Uterus (tissue), 4 donors: Measurements from ENCODE around the gene TMEM52B. TPM values are rescaled to one million over a fixed set of nuclear protein-coding genes. Genes with fewer than 3 reads are reported as not detected.
"Not testable (repeated sequence)": the region's sequence is repeated elsewhere in the genome, so short reads cannot be mapped to it uniquely, and the experiment has no call there.

Source experiments
- DNase-seq, 2 donors: peaks; one replicate each; pipeline ENCODE4 v3.0.0-alpha.2; 2019 to 2020
- H3K27ac ChIP-seq, 2 donors: fragments of 200-600 bp; sonication (generic); 1 replicate in 1 of 2; 2 replicates in 1 of 2; pipeline ENCODE4 v1.5.1; 2016 to 2018
- H3K27me3 ChIP-seq, 2 donors: fragments of 200-600 bp; sonication (generic); one replicate each; pipeline ENCODE4 v1.5.1; 2018 to 2019; ENCODE audit warnings: control low read depth in 1 of 2
- H3K36me3 ChIP-seq, 2 donors: fragments of 200-600 bp; sonication (generic); one replicate each; pipeline ENCODE4 v1.5.1; 2019; ENCODE audit warnings: control low read depth in 1 of 2
- H3K4me1 ChIP-seq, 2 donors: fragments of 200-600 bp; sonication (generic); one replicate each; pipeline ENCODE4 v1.5.1; 2018 to 2019; ENCODE audit warnings: control low read depth in 1 of 2
- H3K4me3 ChIP-seq, 2 donors: fragments of 200-600 bp; sonication (generic); 1 replicate in 1 of 2; 2 replicates in 1 of 2; pipeline ENCODE4 v1.5.1; 2018 to 2019; ENCODE audit warnings: mild to moderate bottlenecking in 1 of 2
- H3K9me3 ChIP-seq, 2 donors: fragments of 200-600 bp; sonication (generic); one replicate each; pipeline ENCODE4 v1.5.1; 2019; ENCODE audit warnings: control low read depth in 1 of 2
- POLR2A ChIP-seq, 2 donors: fragments of 450-650 bp; IDR thresholded peaks; one replicate each; pipeline ENCODE4 v1.6.1; 2016; ENCODE audit warnings: antibody characterized with exemption in 2 of 2, mild to moderate bottlenecking in 1 of 2, moderate library complexity in 1 of 2
- intact Hi-C: fragments of 100-400 bp; cut with DNase I; formaldehyde crosslinking; loops from one replicate; pipeline ENCODE4 v1.15.1; 2023; ENCODE audit warnings: low total_unique reads
- total RNA-seq, 4 donors: library from RNA; depleted of rRNA in 3 of 4; stranded (reverse); fragments of >200 nt in 3 of 4; gene quantifications; one replicate each; pipeline versions ENCODE4 v1.1.0 to v1.2.4, GENCODE V29; 2014 to 2023
- TF ChIP-seq, protein P1 (sequence below), 4 experiments: fragments of 200-600 bp in 2 of 4; fragments of 450-650 bp in 2 of 4; sonication (generic) in 2 of 4; IDR thresholded peaks; one replicate each; pipeline ENCODE4 v1.5.1; 2016 to 2019; ENCODE audit warnings: antibody characterized with exemption in 4 of 4, mild to moderate bottlenecking in 2 of 4, moderate library complexity in 1 of 4
- donor health status: DM: yes; HTN: yes; CAD: no.

Gene TMEM52B
- total RNA-seq, 4 donors from 2014 or later: not detected

DNA sequence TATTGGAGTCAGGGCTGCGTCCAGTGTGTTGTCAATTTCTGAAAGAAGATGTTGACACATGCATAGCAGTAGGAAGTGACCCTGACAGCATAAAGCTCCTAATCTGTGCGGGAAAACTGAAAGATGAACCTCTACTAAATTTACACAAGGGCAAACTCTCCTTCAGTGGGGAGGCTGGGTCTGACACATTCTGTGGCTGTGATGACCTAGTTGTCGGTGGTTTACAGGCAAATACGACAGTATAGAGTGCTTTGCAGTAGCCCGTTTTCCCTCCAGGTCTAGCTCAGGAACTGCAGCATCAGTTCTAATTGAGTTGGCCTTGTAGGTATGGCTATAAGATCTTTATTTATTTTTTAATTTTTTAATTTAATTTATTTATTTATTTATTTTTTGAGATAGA lies 19.0 kb downstream of the TMEM52B start:
- Histone ChIP-seq H3K27me3 (no peaks in the 10 kb centered on the region), H3K36me3 (no peaks in the 10 kb centered on the region), H3K4me3 (no peak overlapping the region), H3K27ac (no peak overlapping the region), H3K9me3 (no peaks in the 10 kb centered on the region), H3K4me1 (no peaks in the 10 kb centered on the region)
- intact Hi-C loops: no loop called here
- no peak for TF ChIP-seq POLR2A (IDR thresholded peaks at IDR 0.05)
- TF ChIP-seq, protein P1, sequence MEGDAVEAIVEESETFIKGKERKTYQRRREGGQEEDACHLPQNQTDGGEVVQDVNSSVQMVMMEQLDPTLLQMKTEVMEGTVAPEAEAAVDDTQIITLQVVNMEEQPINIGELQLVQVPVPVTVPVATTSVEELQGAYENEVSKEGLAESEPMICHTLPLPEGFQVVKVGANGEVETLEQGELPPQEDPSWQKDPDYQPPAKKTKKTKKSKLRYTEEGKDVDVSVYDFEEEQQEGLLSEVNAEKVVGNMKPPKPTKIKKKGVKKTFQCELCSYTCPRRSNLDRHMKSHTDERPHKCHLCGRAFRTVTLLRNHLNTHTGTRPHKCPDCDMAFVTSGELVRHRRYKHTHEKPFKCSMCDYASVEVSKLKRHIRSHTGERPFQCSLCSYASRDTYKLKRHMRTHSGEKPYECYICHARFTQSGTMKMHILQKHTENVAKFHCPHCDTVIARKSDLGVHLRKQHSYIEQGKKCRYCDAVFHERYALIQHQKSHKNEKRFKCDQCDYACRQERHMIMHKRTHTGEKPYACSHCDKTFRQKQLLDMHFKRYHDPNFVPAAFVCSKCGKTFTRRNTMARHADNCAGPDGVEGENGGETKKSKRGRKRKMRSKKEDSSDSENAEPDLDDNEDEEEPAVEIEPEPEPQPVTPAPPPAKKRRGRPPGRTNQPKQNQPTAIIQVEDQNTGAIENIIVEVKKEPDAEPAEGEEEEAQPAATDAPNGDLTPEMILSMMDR (IDR thresholded peaks at IDR 0.05): no peak
- DNase-seq: no peak

DNA sequence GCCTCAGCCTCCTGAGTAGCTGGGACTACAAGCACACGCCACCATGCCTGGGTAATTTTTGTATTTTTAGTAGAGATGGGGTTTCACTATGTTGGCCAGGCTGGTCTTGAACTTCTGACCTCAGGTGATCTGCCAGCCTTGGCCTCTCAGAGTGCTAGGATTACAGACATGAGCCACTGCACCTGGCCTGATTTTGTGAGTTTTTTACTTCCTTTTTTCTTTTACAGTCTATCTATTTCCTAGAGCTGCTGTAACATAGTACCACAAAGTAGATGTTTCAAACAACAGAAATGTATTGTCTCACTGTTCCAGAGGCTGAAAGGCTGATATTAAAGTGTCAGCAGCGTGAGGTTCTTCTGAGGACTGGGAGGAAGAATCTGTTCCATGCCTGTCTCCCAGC lies 25.7 kb downstream of the TMEM52B start:
- H3K27ac ChIP-seq: peak overlapping the region in 1 of 2 donors; percentile 11
- DNase-seq, intact Hi-C loops, H3K9me3 ChIP-seq, H3K36me3 ChIP-seq, H3K4me1 ChIP-seq, H3K4me3 ChIP-seq, H3K27me3 ChIP-seq: not testable (repeated sequence)

DNA sequence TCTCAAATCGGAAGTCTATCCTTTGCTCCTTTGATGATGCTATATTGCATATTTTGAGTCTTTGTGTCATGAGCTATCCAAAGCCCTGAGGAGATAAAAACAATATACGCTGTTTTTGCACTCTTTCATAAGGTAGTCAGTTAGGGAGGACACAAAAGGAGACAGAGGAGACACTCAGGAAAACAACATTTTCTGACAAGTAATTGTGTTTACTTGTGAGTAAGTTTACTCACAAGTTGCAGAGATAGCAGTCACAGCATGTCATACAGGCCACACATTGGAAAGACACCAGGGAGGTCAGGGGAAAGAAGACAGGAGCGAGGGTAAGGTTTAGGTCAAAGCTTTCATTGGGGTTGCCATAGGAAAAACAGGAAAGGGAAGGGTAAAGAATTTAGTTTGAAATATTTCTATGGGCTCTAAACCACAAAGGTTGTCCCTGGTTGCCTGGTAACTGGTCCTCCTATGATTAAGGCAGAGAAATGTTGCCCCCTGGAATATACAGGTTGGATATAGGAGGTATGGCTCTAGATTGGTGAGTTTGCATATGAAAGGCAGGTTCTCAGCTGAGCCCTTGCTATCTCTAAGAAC lies 26.5 kb downstream of the TMEM52B start:
- intact Hi-C loops: no loop called here
- Histone ChIP-seq H3K27me3 (no peaks in the 10 kb centered on the region), H3K4me3 (no peak overlapping the region), H3K27ac (peak overlapping the region in 1 of 2 donors; percentile 14), H3K36me3 (no peaks in the 10 kb centered on the region), H3K4me1 (no peaks in the 10 kb centered on the region), H3K9me3 (no peaks in the 10 kb centered on the region)
- DNase-seq: no peak
- TF ChIP-seq POLR2A (IDR thresholded peaks at IDR 0.05): no peak
- TF ChIP-seq, protein P1 (IDR thresholded peaks at IDR 0.05): no peak

DNA sequence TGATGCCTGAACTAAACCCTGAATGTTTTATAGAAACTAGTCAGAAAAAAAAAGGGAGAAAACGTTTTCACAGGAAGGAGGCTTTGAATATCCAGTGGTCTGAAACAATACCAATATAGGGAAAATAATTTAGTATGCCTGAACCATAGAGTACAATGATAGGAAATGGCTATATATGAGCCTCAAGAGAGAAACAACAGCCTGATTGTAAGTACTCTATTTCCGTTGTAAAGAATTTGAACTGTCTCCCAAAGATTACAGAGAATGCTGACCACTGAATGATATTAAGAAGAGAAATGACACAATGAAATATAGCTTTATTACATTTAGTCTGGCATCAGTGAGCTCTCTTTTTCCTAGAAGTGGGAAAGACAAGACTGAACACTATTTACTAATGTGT lies 28.3 kb downstream of the TMEM52B start:
- intact Hi-C loops: no loop called here
- H3K4me1 ChIP-seq: peaks cover 0 to 5% of the 10 kb centered on the region in 2 donors
- H3K36me3 ChIP-seq: no peaks in the 10 kb centered on the region
- H3K9me3 ChIP-seq: no peaks in the 10 kb centered on the region
- H3K27ac ChIP-seq: no peak overlapping the region
- no peaks in the 10 kb centered on the region for H3K27me3 ChIP-seq
- no peak overlapping the region for H3K4me3 ChIP-seq
- no peak for DNase-seq
- TF ChIP-seq, protein P1 (IDR thresholded peaks at IDR 0.05): no peak
- TF ChIP-seq POLR2A (IDR thresholded peaks at IDR 0.05): no peak

- no peak for TF ChIP-seq POLR2A (IDR thresholded peaks at IDR 0.05)
- TF ChIP-seq, protein P1 (IDR thresholded peaks at IDR 0.05): no peak
- DNase-seq: no peak
- Histone ChIP-seq H3K27ac (no peak overlapping the region), H3K27me3 (no peaks in the 10 kb centered on the region), H3K4me1 (peaks cover 0 to 5% of the 10 kb centered on the region in 2 donors), H3K9me3 (no peaks in the 10 kb centered on the region), H3K4me3 (no peak overlapping the region), H3K36me3 (no peaks in the 10 kb centered on the region)
- intact Hi-C loops: loop anchor here (10.0 kb wide), 1 partner anchor 155 kb away; no protein-coding TSS in a partner anchor
Observed at GRCh38 chr12:10210225-10210624, 31.4 kb downstream of the TMEM52B start.
